ENCODE measurements around the gene RIPPLY1. TPM values are rescaled to one million over a fixed set of nuclear protein-coding genes. Genes with fewer than 3 reads are reported as not detected.
A peak's percentile ranks its signal among the peaks of the same experiment; 100 is the strongest.

Gene RIPPLY1
- total and polyA plus RNA-seq, 4 donors: 1.2 to 3.0 (median 3.0) TPM; not detected in 1

GRCh38 chrX:106899276-106899675 is 3.9 kb downstream of the RIPPLY1 start:
- Histone ChIP-seq H3K4me3 (ENCODE audit: low read depth in 1 of 3, low read length in 3 of 3) (no peak overlapping the region), H3K4me1 (ENCODE audit: control insufficient read depth in 4 of 4, insufficient read depth in 4 of 4, low read length in 3 of 4) (peaks cover 0 to 41% (median 31%) of the 10 kb centered on the region in 4 donors), H3K9me3 (ENCODE audit: control insufficient read depth in 4 of 4, low read length in 3 of 4) (no peaks in the 10 kb centered on the region), H3K27ac (ENCODE audit: low read depth in 1 of 2, low read length in 2 of 2) (peak overlapping the region; percentile 78 to 95), H3K36me3 (ENCODE audit: control insufficient read depth in 4 of 4, insufficient read depth in 3 of 4, low read depth in 1 of 4, low read length in 3 of 4) (no peaks in the 10 kb centered on the region), H3K27me3 (ENCODE audit: control insufficient read depth in 4 of 4, insufficient read depth in 4 of 4, low read length in 3 of 4) (peaks cover 0 to 3% (median 0%) of the 10 kb centered on the region in 4 donors), H3K9ac (ENCODE audit: low read depth in 1 of 2, low read length in 2 of 2) (no peak overlapping the region)
- no peak for DNase-seq (ENCODE audit: low spot score)
- 39% methylated on average over 2 of the region's 2 CpGs for WGBS
- TF ChIP-seq JUND (IDR thresholded peaks at IDR 0.05) (no peak), ATF3 (IDR thresholded peaks at IDR 0.05) (no peak), RXRA (IDR thresholded peaks at IDR 0.05) (no peak)

GRCh38 chrX:106898462-106898861 is 4.7 kb downstream of the RIPPLY1 start:
- Histone ChIP-seq H3K36me3 (ENCODE audit: control insufficient read depth in 4 of 4, insufficient read depth in 3 of 4, low read depth in 1 of 4, low read length in 3 of 4) (no peaks in the 10 kb centered on the region), H3K9ac (ENCODE audit: low read depth in 1 of 2, low read length in 2 of 2) (no peak overlapping the region), H3K4me3 (ENCODE audit: low read depth in 1 of 3, low read length in 3 of 3) (no peak overlapping the region), H3K4me1 (ENCODE audit: control insufficient read depth in 4 of 4, insufficient read depth in 4 of 4, low read length in 3 of 4) (peaks cover 0 to 39% (median 29%) of the 10 kb centered on the region in 4 donors), H3K27ac (ENCODE audit: low read depth in 1 of 2, low read length in 2 of 2) (peak overlapping the region in 1 of 2 donors; percentile 95), H3K9me3 (ENCODE audit: control insufficient read depth in 4 of 4, low read length in 3 of 4) (no peaks in the 10 kb centered on the region), H3K27me3 (ENCODE audit: control insufficient read depth in 4 of 4, insufficient read depth in 4 of 4, low read length in 3 of 4) (peaks cover 0 to 3% (median 0%) of the 10 kb centered on the region in 4 donors)
- DNase-seq (ENCODE audit: low spot score): no peak
- TF ChIP-seq FOXA2 (IDR thresholded peaks at IDR 0.05) (no peak), HNF4G (IDR thresholded peaks at IDR 0.05) (no peak), GABPA (IDR thresholded peaks at IDR 0.05 in 1 of 2, conservative IDR thresholded peaks at IDR 0.05 in 1 of 2) (no peak), TAF1 (conservative IDR thresholded peaks at IDR 0.05) (no peak), RAD21 (IDR thresholded peaks at IDR 0.05) (peak; percentile 79 to 88), NR2F2 (IDR thresholded peaks at IDR 0.05) (peak; percentile 74), ATF3 (IDR thresholded peaks at IDR 0.05) (no peak), FOXA1 (IDR thresholded peaks at IDR 0.05) (no peak), HNF4A (conservative IDR thresholded peaks at IDR 0.05) (peak; percentile 25 to 74), RXRA (IDR thresholded peaks at IDR 0.05) (peak; percentile 60 to 74), ZBTB33 (IDR thresholded peaks at IDR 0.05) (no peak), CTCF (IDR thresholded peaks at IDR 0.05; ENCODE audit: low read depth, low read length, missing input control) (peak; percentile 41), JUND (IDR thresholded peaks at IDR 0.05) (no peak), SP1 (IDR thresholded peaks at IDR 0.05) (peak; percentile 58), REST (IDR thresholded peaks at IDR 0.05) (no peak), YY1 (IDR thresholded peaks at IDR 0.05) (peak; percentile 36), MAX (IDR thresholded peaks at IDR 0.05) (peak; percentile 35), EGR1 (IDR thresholded peaks at IDR 0.05; ENCODE audit: low read depth in 2 of 2) (no peak)
- WGBS: 4% methylated on average over 1 of the region's 1 CpG

Measured in liver (tissue), 9 donors.